Gastroesophageal sphincter (tissue), 3 donors: Measurements from ENCODE around the gene PTAFR.

Source experiments
- POLR2AphosphoS5 ChIP-seq: sonication (generic); formaldehyde crosslinking; IDR thresholded peaks from one replicate; pipeline ENCODE4 v1.6.1; 2017; ENCODE audit warnings: antibody characterized with exemption
- TF ChIP-seq, protein P1 (sequence below), 4 experiments: fragments of 200-600 bp in 2 of 4; fragments of 450-650 bp in 2 of 4; sonication (generic) in 1 of 4; IDR thresholded peaks; one replicate each; pipeline ENCODE4 v1.5.1; 2017 to 2019; ENCODE audit warnings: antibody characterized with exemption in 4 of 4, mild to moderate bottlenecking in 2 of 4, moderate library complexity in 2 of 4

DNA sequence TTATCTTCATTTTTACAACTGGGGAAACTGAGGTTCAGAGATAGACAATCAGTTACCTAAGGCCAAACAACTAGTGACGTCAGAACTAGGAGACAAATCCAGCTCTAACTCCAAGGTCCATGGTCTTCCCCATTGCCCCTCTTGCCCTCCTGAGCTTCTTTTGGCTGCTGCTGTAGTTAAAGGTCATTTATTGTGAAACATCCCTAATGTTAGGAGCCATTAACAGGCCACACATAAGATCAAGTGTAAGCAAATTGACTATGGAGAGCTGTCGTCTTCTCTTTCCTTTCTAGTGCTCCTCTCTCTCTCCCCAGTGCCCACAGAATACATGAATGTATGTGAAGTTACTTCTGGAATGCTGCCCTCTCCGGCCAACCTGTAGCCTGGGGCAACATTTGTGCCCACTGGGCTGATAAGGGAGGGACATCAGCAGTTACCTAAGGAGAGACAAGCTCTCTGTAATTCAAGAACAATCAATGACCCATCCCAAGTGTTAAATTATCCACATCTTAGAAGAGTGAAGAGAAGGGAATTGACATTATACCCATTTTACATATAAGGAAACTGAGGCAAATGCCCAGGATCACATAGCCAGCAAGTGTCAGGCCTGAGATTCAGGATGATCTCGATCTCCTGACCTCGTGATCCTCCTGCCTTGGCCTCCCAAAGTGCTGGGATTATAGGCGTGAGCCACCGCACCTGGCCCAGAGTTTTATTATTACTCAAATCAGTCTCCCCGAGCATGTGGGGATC, 40.1 kb downstream of the PTAFR start:
- TF ChIP-seq, protein P1, sequence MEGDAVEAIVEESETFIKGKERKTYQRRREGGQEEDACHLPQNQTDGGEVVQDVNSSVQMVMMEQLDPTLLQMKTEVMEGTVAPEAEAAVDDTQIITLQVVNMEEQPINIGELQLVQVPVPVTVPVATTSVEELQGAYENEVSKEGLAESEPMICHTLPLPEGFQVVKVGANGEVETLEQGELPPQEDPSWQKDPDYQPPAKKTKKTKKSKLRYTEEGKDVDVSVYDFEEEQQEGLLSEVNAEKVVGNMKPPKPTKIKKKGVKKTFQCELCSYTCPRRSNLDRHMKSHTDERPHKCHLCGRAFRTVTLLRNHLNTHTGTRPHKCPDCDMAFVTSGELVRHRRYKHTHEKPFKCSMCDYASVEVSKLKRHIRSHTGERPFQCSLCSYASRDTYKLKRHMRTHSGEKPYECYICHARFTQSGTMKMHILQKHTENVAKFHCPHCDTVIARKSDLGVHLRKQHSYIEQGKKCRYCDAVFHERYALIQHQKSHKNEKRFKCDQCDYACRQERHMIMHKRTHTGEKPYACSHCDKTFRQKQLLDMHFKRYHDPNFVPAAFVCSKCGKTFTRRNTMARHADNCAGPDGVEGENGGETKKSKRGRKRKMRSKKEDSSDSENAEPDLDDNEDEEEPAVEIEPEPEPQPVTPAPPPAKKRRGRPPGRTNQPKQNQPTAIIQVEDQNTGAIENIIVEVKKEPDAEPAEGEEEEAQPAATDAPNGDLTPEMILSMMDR (IDR thresholded peaks at IDR 0.05), result no peak
- TF ChIP-seq POLR2AphosphoS5, result no peak
